Measurements from ENCODE around the gene TNFRSF18.

The TNFRSF18 gene

DNA sequence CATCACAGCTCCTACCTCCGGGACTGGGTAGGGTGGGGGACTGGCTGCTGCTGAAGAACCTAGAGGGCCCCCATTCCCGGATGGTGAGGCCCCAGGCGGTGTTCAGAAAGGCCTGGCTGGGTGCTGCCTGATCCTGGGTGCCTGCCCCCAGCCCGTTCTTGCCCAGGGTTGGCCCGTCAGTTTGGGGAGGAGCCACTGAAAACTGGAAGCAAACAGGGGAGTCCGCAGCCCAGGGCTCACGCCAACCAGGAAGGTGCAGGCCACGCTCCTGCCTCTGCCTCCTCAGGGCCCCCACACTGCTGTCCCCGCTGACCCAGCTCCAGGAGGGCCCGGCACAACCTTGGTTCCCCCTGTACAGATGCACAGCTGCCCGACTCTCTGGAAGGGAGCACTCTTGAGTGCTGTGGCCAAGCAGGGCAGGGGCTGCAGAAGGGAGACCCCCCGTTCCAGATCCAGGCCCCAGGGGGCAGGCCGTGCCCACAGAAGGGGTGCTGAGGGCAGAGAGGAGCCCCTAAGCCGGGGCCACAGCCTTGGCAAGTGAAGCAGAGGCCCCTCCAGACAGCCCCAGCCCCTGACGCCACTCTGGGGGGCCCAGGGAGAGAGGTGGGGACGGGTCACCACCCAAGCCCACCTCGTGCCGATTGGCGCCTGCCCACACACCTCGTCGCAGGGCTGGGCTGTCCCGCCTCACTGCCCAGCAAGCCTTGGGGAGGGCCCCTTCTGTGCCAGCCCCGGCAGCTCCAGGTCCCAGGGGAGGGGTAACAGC is 34.6 kb upstream of the TNFRSF18 start:
- no peak for DNase-seq (ENCODE audit: low spot score)
- FAIRE-seq = no peak

- FAIRE-seq = no peak
- DNase-seq (ENCODE audit: low spot score) = no peak
Observed at GRCh38 chr1:1240348-1240732, 33.9 kb upstream of the TNFRSF18 start.

DNA sequence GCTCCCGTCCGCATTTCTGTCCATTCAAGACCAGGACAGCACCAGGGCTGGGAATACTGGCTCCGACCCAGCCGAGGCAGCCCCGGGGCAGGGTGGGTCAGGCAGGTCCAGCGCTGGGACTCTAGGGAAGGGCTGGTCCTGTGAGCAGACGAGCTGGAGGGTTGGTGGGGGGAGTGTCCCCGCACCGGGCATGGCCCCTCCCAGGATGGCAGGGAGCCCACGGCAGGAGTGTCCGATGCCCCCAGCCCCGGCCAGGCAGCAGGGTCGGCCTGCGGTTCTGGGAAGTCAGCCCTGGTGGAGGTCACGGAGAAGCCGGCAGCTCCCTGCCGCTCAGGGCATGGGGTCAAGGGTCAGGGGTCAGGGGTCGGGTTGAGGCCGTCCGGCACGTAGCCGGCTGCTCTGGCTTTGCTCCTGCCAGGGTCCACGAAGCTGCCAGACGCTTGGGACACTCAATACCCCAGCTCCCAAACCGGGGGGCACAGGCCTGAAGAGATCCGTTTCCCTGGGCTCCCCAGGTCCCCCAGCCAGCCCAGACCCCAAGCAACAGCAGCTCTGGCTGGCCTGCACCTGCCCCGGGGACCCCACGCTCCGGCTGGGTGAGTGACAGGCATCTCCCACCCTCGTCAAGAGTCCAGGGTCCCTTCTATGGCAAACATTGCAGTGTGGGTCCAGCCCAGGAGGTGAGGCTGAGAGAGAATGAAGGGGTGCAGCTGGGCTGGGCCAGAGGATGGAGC is 33.4 kb upstream of the TNFRSF18 start:
- FAIRE-seq (no peak), DNase-seq (ENCODE audit: low spot score) (no peak)

DNA sequence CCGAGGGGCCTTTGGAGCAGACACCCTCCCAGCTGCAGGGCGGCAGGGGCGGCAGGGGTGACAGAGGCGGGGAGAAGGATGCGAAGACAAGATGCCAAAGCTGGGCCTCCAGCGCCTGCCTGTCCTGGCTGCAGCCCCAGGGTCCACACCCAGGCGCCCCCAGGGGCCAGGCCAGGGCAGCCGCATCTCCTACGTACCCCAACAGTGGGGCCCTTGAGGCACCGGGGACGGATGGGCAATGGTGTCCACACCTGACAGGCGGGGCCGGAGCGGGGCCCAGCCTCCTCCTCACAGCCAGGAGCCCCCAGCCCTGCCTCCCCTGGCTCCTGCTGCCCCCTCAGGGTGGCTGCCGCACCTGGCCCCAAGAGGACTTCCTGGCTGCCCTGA is 32.8 kb upstream of the TNFRSF18 start:
- FAIRE-seq = no peak

DNA sequence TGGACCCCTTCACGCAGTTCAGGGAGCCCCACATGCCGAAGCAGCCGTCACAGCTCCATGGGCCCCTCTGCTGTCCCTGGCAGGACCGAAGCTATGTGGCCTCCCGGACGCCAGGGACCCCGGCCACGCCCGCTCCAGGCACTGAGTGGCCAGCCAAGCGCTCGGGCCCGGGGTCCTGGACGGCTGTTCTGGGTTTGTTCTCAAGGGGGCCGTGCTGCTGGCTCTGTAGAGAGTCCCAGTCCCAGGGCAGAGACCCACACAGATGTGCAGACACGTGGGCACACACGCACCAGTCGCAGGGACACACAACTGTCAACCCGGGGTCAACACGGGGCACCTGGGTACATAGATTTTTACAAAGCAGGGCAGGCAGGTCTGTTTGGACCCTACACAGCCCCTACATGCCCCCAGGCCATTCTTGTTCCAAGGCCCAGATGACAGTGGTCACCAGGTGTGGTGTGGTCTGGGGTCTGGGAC is 32.3 kb upstream of the TNFRSF18 start:
- DNase-seq (ENCODE audit: low spot score) (no peak), FAIRE-seq (no peak)

More for the DNA sequence above, 32.8 kb upstream of the TNFRSF18 start:
- DNase-seq (ENCODE audit: low spot score) = no peak

DNA sequence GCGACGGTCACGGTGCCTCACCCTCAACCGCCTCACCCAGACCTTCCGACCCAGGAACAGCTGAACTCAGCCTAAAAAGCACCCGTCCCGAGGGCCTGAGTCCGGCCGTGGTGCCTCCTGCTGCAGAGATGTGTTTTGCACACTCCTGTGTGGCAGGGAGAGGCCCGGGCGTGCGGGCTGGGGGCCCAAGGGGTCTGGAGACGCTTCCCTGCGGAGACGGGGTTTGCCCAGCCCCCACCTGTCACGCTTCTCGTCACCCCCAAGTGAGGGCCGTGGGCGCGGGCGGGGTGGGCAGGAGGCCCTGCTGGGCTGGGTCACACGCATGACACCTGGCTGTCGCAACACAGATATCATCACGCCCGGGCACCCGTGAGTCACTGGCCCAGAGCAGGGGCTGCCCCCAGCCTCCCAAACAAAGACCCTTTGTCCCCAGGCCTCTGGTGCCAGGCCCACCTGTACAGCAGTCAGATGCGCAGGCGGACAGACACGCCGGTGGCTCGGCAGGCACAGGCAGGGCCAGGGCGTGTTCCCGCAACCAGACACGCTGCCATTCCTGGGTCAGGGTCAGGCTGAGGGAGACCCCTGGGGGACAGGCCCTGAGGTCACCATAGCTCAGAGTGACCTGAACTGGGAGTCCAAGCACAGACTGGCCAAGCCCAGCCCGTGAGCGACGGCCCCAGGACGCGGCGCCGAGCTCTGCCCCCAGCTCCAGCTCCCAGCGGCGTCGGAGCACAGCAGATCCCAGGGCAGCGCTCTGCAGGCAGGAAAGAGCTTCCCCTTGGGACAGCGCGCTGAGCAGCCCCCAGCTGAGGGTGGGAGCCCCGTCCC is 31.7 kb upstream of the TNFRSF18 start:
- FAIRE-seq (no peak), DNase-seq (ENCODE audit: low spot score) (peak; percentile 69)

GRCh38 chr1:1236945-1237873 is 30.8 kb upstream of the TNFRSF18 start:
- no peak for FAIRE-seq
- no peak for DNase-seq (ENCODE audit: low spot score)

DNA sequence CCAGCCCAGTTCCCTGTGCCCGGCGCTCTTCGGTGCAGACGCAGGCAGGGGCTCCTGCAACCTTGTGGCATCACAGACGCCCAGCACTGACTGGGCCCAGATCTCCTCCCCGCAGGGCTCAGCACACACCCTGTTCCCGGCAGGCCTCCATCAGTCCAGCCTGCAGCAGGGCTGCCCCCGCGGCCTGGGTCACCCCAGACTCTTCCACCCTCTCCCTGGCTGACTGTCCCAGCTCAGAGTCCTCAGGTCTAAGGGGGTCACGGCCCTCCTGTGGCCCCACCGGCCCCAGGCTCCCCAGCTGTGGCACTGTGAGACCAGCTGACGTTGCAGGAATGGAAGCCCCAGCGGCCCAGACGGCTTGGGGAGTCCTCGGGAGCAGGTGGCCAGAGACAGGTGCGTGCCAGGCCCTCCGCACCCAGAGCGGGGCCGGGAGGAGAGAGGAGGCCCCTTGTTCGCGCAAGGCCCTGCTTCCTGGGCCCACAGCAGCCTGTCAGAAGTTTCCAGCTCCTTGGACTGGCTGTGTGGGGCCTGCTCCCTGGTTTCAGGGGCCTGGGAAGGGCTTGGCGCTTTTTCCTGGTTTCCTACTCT is 29.9 kb upstream of the TNFRSF18 start:
- DNase-seq (ENCODE audit: low spot score) (no peak), FAIRE-seq (no peak)

DNA sequence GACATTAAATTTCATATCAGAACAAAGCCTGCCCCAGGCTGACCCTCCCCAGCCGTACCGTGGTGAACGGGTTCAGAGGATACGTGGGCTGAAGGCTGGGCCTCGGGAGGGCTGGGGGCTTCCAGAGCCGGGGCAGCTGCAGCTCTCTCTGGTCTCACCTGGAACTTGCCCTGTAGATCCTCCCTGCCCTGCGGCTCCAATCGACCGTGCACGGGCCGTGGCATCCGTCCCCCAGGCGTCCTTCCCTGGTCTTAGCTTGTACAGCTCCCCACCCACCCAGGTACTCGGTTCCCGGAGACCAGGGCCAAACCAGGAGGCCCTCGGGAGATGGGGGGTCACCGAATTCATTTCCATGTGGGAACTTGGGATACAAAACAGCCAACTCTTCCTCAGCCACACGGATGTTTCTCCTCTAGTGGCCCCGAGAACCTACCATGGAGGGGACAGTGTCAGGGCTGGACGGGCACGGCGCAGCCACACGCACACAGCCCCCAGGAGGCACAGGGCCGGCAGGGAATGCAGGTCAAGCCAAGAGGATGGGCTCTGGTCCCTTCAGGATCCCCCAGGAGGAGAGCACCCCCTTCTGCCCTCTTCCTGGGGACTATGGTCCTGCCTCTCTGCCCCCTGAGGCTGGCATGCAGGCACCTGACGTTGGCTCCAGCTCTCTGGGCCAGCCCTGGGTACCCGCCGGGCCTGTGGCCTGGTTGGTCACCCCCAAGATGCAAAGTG is 28.8 kb upstream of the TNFRSF18 start:
- no peak for DNase-seq (ENCODE audit: low spot score)
- FAIRE-seq = no peak

- DNase-seq (ENCODE audit: low spot score) (no peak), FAIRE-seq (no peak)
Observed at GRCh38 chr1:1234180-1234808, 27.9 kb upstream of the TNFRSF18 start.

- DNase-seq (ENCODE audit: low spot score) (no peak), FAIRE-seq (no peak)
Observed at GRCh38 chr1:1233567-1233892, 27.1 kb upstream of the TNFRSF18 start.

- DNase-seq (ENCODE audit: low spot score) = no peak
- no peak for FAIRE-seq
Observed at GRCh38 chr1:1232796-1233566, 26.6 kb upstream of the TNFRSF18 start.

- no peak for FAIRE-seq
- DNase-seq (ENCODE audit: low spot score) = no peak
Observed at GRCh38 chr1:1232208-1232795, 25.9 kb upstream of the TNFRSF18 start, which contains the start of gene B3GALT6. B3GALT6 (plus strand) TSS chr1:1232237; CDS start chr1:1232279, 42 bp downstream.

GRCh38 chr1:1231400-1232207 is 25.2 kb upstream of the TNFRSF18 start, which contains the start of gene SDF4:
SDF4 (minus strand) TSS chr1:1232001; CDS start chr1:1228772, 3,229 bp downstream.
- peak; percentile 77 for FAIRE-seq
- DNase-seq (ENCODE audit: low spot score) = peak; percentile 98

DNA sequence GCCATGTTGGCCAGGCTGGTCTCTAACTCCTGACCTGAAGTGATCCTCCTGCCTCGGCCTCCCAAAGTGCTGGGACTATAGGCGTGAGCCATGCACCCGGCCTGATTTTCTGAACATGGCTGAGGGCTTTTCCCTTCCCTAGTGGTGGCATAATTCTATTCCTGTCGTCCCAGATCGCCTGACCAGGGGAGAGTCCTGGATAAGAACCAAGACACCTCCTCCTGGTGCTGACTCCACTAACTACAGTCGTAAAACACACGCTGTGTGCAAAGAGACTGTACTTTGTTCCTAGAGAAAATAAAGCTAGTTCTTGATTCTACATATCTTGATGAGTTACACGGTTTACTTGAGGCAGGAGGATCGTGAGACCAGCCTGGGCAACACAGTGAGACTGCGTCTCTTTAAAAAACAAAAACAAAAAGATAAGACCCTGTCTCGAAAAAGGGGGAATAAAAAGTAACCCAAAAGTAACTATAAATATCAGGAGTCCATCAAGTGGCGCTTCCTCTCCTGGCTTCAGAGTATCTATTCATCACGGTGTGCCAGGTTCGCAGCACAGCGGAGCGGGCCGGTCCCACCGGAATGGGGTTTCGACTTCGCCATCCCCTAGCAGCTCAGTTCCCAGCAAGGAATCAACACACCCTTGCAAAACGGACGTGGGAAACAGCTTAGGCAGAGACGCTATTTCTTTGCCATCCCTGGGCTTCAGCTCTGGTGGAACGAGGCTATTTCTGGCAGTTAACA is 24.4 kb upstream of the TNFRSF18 start:
- DNase-seq (ENCODE audit: low spot score) (no peak), FAIRE-seq (no peak)

- FAIRE-seq (peak; percentile 59), DNase-seq (ENCODE audit: low spot score) (no peak)
Observed at GRCh38 chr1:1229770-1230169, 23.4 kb upstream of the TNFRSF18 start.
